SU-DHL-6 (cell line): ENCODE results near the gene GNB5.

Experiments used
- H2AFZ ChIP-seq: fragments of 200-600 bp; sonication (generic); 2 replicates; pipeline ENCODE4 v1.6.1; 2014; ENCODE audit warnings: low read depth, mild to moderate bottlenecking, moderate library complexity, mixed read lengths, antibody characterized with exemption, low read length; ENCODE audit not compliant: severe bottlenecking
- H3F3A ChIP-seq: fragments of 200-600 bp; shearing (Covaris generic); 2 replicates; pipeline ENCODE4 v1.6.0; 2016; ENCODE audit warnings: antibody characterized with exemption, mild to moderate bottlenecking; ENCODE audit not compliant: insufficient read depth
- H3K27ac ChIP-seq: fragments of 200-600 bp; sonication (generic); 2 replicates; pipeline ENCODE4 v1.5.1; 2016; ENCODE audit warnings: low read depth, mild to moderate bottlenecking, low read length, moderate library complexity, mixed read lengths
- H3K27me3 ChIP-seq: fragments of 200-600 bp; sonication (generic), shearing (Covaris generic); 2 replicates; pipeline ENCODE4 v1.6.0; 2014; ENCODE audit warnings: mild to moderate bottlenecking, low read length
- H3K36me3 ChIP-seq: fragments of 200-600 bp; sonication (generic); 2 replicates; pipeline ENCODE4 v1.6.1; 2014; ENCODE audit warnings: mild to moderate bottlenecking, low read length, mixed read lengths
- H3K4me2 ChIP-seq: fragments of 300-600, 200-600 bp; shearing (Covaris generic), sonication (generic); 2 replicates; pipeline ENCODE4 v1.6.0; 2014; ENCODE audit warnings: low read length, low read depth, mild to moderate bottlenecking; ENCODE audit not compliant: poor library complexity, severe bottlenecking
- H3K4me3 ChIP-seq: fragments of 200-600 bp; sonication (generic); 2 replicates; pipeline ENCODE4 v1.5.1; 2014; ENCODE audit warnings: antibody characterized with exemption, low read length, mild to moderate bottlenecking, mixed read lengths; ENCODE audit not compliant: insufficient read depth, poor library complexity, severe bottlenecking
- H3K79me2 ChIP-seq: fragments of 200-600 bp; sonication (generic); 2 replicates; pipeline ENCODE4 v1.6.1; 2014; ENCODE audit warnings: mild to moderate bottlenecking, low read length, moderate library complexity; ENCODE audit not compliant: insufficient read depth
- H3K9ac ChIP-seq: fragments of 200-600 bp; sonication (generic); 2 replicates; pipeline ENCODE4 v1.7.0; 2014; ENCODE audit warnings: mild to moderate bottlenecking, low read length
- H3K9me2 ChIP-seq: fragments of 200-600 bp; sonication (generic); replicated peaks from 2 replicates; pipeline ENCODE4 v1.6.1; 2014; ENCODE audit warnings: low read length; ENCODE audit not compliant: insufficient read depth
- H3K9me3 ChIP-seq: fragments of 200-600 bp; sonication (generic); 2 replicates; pipeline ENCODE4 v1.6.1; 2014; ENCODE audit warnings: low read length, mixed read lengths; ENCODE audit not compliant: insufficient read depth
- H4K20me1 ChIP-seq: fragments of 200-600 bp; sonication (generic); 2 replicates; pipeline ENCODE4 v1.6.1; 2014; ENCODE audit warnings: low read depth, mild to moderate bottlenecking, antibody characterized with exemption, low read length, moderate library complexity, mixed read lengths
- EZH2phosphoT487 ChIP-seq: fragments of 200-600 bp; sonication (generic), shearing (Covaris generic); conservative IDR thresholded peaks from 2 replicates; pipeline ENCODE4 v1.6.1; 2018; ENCODE audit warnings: mild to moderate bottlenecking, antibody characterized with exemption, low read length, moderate library complexity, mixed read lengths
- TF ChIP-seq, protein P1 (sequence below): fragments of 200-600 bp; sonication (generic); IDR thresholded peaks from one replicate; pipeline ENCODE4 v1.5.1; 2017; ENCODE audit warnings: antibody characterized with exemption, mild to moderate bottlenecking, low read length, moderate library complexity; ENCODE audit not compliant: insufficient read depth, poor library complexity, severe bottlenecking

The GNB5 gene

DNA sequence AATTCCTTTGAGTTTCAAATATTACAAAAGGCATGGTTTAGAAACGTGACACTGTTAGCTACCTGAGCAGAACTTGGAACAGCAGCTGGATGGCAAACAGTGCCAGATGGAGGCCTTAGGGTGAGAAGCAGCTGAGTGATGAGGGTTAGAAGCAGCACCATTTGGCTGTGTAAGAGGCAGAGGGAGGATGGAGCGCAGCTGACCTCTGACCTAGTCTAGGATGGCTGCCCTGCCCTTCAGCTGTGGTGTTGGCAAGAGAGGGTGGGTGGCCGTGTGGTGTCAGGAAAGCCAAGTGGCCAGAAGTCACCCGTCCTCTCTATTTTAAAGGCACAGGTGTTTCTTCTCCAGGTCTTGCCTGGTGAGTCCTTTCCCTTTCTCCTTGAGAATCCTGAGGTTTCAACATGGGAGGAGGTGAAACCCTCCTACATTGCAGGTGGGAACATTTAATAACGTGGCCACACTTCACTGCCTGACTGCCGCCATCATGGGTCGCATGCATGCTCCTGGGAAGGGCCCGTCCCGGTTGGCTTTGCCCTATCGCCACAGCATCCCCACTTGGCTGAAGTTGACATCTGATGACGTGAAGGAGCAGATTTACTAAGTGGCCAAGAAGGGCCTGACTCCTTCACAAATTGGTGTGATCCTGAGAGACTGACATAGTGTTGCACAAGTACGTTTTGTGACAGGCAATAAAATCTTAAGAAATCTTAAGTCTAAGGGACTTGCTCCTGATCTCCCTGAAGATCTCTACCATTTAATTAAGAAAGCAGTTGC, 96.2 kb downstream of the GNB5 start:
- H3K9me3 ChIP-seq, result peaks cover 5% of the 10 kb centered on the region; the same call in 1 of the 2 replicates
- H3K4me3 ChIP-seq, result no peak overlapping the region
- H3K27ac ChIP-seq, result no peak overlapping the region
- no peaks in the 10 kb centered on the region for H3K9me2 ChIP-seq
- no peaks in the 10 kb centered on the region for H3K27me3 ChIP-seq
- no peaks in the 10 kb centered on the region for H4K20me1 ChIP-seq
- TF ChIP-seq, protein P1, sequence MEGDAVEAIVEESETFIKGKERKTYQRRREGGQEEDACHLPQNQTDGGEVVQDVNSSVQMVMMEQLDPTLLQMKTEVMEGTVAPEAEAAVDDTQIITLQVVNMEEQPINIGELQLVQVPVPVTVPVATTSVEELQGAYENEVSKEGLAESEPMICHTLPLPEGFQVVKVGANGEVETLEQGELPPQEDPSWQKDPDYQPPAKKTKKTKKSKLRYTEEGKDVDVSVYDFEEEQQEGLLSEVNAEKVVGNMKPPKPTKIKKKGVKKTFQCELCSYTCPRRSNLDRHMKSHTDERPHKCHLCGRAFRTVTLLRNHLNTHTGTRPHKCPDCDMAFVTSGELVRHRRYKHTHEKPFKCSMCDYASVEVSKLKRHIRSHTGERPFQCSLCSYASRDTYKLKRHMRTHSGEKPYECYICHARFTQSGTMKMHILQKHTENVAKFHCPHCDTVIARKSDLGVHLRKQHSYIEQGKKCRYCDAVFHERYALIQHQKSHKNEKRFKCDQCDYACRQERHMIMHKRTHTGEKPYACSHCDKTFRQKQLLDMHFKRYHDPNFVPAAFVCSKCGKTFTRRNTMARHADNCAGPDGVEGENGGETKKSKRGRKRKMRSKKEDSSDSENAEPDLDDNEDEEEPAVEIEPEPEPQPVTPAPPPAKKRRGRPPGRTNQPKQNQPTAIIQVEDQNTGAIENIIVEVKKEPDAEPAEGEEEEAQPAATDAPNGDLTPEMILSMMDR, result no peak
- TF ChIP-seq EZH2phosphoT487, result no peak
- H2AFZ ChIP-seq, result no peak overlapping the region
- no peaks in the 10 kb centered on the region for H3F3A ChIP-seq
- no peak overlapping the region for H3K9ac ChIP-seq
- no peak overlapping the region for H3K4me2 ChIP-seq
- no peaks in the 10 kb centered on the region for H3K79me2 ChIP-seq
- no peaks in the 10 kb centered on the region for H3K36me3 ChIP-seq

DNA sequence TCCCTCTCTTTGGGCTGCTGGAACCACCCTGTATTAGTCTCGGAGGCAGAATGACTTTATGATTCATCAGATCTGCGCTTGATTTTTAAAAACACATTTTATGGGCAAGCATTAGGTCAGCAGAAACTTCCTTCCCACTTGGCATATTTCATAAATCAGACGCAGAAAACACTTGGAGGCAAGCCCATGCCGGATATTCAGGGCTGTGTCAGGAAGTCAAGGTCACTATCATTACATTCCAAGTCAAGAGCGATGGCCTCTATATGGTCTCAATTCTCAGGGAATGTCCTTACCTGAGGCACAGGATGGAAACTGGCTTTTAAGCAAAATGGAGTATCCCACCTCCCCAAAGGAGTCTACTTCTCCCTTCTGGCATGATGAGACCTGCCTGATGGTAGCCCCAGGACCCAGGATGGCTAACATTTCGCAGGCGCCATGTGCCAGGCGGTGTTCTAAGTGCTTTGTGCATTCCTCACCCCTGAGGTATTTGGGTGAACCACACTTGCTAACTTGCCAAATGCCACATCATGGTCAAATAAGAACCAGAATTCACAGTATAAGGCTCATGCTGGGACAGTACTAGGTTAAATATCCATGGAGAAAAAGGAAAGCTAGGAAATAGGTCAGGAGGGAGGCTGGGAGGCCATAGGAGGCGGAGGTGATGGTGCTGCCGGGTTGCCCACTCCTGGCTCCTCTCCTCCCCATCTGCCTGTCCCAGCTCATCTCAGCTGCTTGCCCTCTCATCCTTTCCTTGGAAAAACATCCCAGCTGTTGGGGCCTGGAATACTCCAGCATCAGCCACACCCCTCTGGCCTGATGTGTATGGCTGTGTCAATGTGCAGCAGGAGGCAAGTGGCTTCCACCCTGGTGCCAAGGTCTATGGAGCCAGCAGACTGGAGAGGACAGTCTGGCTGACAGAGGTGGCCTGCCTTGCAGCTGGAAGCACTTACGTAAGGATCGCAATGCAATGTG, 97.4 kb downstream of the GNB5 start:
- H3K27ac ChIP-seq, result no peak overlapping the region

DNA sequence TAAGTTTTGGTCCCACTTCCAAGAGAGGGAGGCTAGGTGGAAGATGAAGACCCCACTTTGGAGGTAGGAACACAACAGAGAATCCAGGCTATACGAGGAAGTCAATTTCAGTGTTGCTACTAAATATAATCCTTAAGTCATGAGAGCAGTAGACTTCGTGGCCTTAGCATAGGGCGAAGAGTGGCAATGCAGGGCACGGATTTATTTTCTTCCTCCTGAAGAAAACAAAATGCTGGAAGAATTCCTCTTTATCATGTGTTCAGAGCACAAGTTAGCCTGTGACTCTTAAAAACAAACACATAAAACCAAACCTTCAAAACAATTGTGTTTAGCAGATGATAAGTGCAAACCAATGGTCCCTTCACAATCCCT, 98.0 kb downstream of the GNB5 start:
- TF ChIP-seq, protein P1, result no peak
- no peak for TF ChIP-seq EZH2phosphoT487
- Histone ChIP-seq H2AFZ (no peak overlapping the region), H3K79me2 (no peaks in the 10 kb centered on the region), H3F3A (no peaks in the 10 kb centered on the region), H3K9me2 (no peaks in the 10 kb centered on the region), H3K36me3 (no peaks in the 10 kb centered on the region), H3K4me3 (no peak overlapping the region), H3K27me3 (no peaks in the 10 kb centered on the region), H3K9ac (no peak overlapping the region), H3K9me3 (peaks cover 5% of the 10 kb centered on the region; the same call in 1 of the 2 replicates), H3K4me2 (no peak overlapping the region), H4K20me1 (no peaks in the 10 kb centered on the region), H3K27ac (no peak overlapping the region)

More for the DNA sequence above, 97.4 kb downstream of the GNB5 start:
- TF ChIP-seq EZH2phosphoT487, result no peak
- TF ChIP-seq, protein P1, result no peak
- no peak overlapping the region for H3K4me3 ChIP-seq
- H4K20me1 ChIP-seq, result no peaks in the 10 kb centered on the region
- no peaks in the 10 kb centered on the region for H3K27me3 ChIP-seq
- H3K36me3 ChIP-seq, result no peaks in the 10 kb centered on the region
- no peak overlapping the region for H3K9ac ChIP-seq
- H3F3A ChIP-seq, result no peaks in the 10 kb centered on the region
- H3K9me3 ChIP-seq, result peaks cover 5% of the 10 kb centered on the region; the same call in 1 of the 2 replicates
- H3K79me2 ChIP-seq, result no peaks in the 10 kb centered on the region
- no peak overlapping the region for H3K4me2 ChIP-seq
- no peak overlapping the region for H2AFZ ChIP-seq
- no peaks in the 10 kb centered on the region for H3K9me2 ChIP-seq
